Stimulated activated CD4-positive, alpha-beta T cell treated with anti-CD3 and anti-CD28 coated beads, Interleukin-12 subunit alpha, Interleukin-12 subunit beta, amount 100 ng/mL, for 48 hours (primary cell): ENCODE results near the gene UMPS.

Experiments
- DNase-seq, 3 donors: peaks; one replicate each; pipeline ENCODE4 v3.0.0-alpha.2; 2020; ENCODE audit warnings: low read depth in 2 of 3, low spot score in 1 of 3

The UMPS gene

GRCh38 chr3:124763206-124763605 is 33.0 kb downstream of the UMPS start:
- no peak for DNase-seq

GRCh38 chr3:124763644-124764358 is 33.5 kb downstream of the UMPS start:
- no peak for DNase-seq

- DNase-seq = no peak
Measured at GRCh38 chr3:124764746-124765145, 34.5 kb downstream of the UMPS start.

- DNase-seq = no peak
Measured at GRCh38 chr3:124765197-124765840, 35.1 kb downstream of the UMPS start.

- DNase-seq = no peak
Measured at GRCh38 chr3:124766113-124767095, 36.2 kb downstream of the UMPS start.

GRCh38 chr3:124767264-124767663 is 37.0 kb downstream of the UMPS start:
- no peak for DNase-seq

- DNase-seq = no peak
Measured at GRCh38 chr3:124767691-124768090, 37.4 kb downstream of the UMPS start.

GRCh38 chr3:124768812-124769211 is 38.6 kb downstream of the UMPS start:
- DNase-seq = no peak

GRCh38 chr3:124769462-124769861 is 39.2 kb downstream of the UMPS start:
- no peak for DNase-seq

- DNase-seq = no peak
Measured at GRCh38 chr3:124770336-124771082, 40.3 kb downstream of the UMPS start.

GRCh38 chr3:124771083-124771445 is 40.8 kb downstream of the UMPS start:
- DNase-seq = no peak

GRCh38 chr3:124772081-124772831 is 42.0 kb downstream of the UMPS start:
- DNase-seq = no peak

GRCh38 chr3:124773351-124774326 is 43.4 kb downstream of the UMPS start:
- DNase-seq = no peak

GRCh38 chr3:124774327-124774718 is 44.1 kb downstream of the UMPS start:
- no peak for DNase-seq

- DNase-seq = no peak
Measured at GRCh38 chr3:124774841-124775402, 44.7 kb downstream of the UMPS start.

- DNase-seq = no peak
Measured at GRCh38 chr3:124775877-124776276, 45.6 kb downstream of the UMPS start.

- DNase-seq = no peak
Measured at GRCh38 chr3:124776856-124777255, 46.6 kb downstream of the UMPS start.

GRCh38 chr3:124777762-124778470 is 47.7 kb downstream of the UMPS start:
- DNase-seq = no peak
